ENCODE data around the gene ABLIM2.
A peak's percentile ranks its signal among the peaks of the same experiment; 100 is the strongest.

ABLIM2 gene

DNA sequence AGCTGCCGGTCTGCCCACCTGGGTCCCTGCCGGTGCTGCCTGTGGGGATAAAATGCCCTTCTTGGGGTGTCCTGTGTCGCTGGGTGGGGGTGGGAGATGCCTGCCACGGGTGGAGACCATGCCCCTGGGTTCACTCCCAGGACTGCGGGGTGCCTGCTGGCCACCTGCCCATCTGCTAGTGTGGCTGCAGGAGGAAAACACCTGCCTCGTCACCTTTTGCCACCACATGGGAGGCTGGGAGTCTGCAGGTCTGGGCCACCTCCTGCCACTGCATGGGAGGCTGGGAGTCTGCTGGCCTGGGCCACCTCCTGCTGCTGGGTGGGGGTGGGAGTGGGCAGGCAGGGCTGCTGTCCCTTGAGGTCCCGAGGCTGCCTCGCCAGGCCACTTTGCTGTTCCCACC is 160.2 kb downstream of the ABLIM2 start:
- no peak for FAIRE-seq

DNA sequence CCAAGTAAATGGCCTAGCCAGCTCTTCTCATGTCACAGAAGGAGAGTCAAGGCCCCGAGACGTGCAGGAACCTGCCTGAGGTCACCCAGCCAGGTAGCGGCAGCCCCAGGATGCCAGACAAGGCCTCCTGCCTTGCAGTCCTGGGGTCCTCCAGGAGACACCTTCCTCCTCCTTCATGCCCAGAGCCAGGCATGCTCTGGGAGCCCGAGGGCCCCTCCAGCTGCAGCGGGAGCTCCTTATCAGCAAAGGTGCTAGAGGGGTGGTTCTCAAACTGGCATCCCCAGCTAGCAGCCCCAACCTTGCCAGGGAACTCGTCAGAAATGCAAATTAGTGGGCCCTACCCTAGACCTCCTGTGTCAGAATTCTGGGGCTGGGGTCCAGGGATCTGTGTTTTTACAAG is 162.7 kb downstream of the ABLIM2 start:
- no peak for FAIRE-seq

- no peak for FAIRE-seq
These were observed 163.5 kb downstream of the ABLIM2 start for GRCh38 chr4:7995135-7995534.

- FAIRE-seq: no peak
These were observed 164.9 kb downstream of the ABLIM2 start for GRCh38 chr4:7993671-7994070.

DNA sequence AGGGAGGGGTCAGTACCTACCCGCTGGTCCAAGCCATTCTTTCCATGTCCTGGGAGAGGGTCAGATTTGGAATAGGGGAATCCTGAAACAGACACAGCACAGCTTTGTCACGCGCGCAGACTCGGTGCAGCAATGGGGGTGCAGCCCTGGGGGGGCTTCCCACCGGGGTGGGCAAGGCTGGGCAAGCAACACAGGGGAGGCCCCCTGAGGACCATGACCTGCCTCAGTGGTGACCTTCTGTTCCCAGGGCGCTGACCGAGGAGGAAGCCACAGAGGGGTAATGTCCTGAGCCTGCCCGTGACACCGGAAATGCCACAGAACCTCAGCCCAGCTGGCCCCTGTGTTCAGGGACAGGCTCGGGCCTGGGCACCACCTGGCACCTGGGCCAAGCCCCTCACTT is 165.8 kb downstream of the ABLIM2 start:
- FAIRE-seq: no peak

DNA sequence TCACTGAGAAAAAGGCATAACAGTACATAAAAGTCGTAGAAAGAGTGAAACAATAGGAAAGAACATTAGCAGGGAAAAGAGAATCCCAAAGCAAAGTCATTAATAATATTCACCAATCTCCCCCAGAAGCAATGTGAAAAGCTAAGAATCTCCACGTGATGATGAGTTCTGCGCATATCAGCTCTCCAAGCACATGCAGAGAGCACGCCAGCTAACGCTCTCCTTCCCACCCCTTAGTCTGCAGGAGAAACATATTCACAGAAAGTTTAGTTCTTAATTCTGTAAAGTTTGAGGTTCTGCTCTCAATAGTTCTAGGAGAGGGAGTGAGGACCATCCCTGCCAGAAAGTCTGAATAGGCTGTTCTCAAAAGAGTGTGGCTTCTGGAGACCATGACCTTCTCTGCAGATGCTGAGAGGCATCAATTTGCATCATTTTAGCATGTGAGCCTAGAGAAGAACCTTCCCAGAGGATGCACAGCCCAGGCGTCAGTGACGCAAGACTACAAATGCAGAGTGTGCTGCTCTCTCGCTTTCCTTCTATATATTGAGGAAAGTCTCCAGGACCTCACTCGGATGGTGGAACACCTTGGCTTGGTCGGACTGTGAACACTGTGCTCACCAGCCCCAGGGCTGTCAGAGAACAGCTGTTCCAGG is 167.7 kb downstream of the ABLIM2 start:
- no peak for FAIRE-seq

- FAIRE-seq: no peak
These were observed 169.0 kb downstream of the ABLIM2 start for GRCh38 chr4:7989654-7990053.

DNA sequence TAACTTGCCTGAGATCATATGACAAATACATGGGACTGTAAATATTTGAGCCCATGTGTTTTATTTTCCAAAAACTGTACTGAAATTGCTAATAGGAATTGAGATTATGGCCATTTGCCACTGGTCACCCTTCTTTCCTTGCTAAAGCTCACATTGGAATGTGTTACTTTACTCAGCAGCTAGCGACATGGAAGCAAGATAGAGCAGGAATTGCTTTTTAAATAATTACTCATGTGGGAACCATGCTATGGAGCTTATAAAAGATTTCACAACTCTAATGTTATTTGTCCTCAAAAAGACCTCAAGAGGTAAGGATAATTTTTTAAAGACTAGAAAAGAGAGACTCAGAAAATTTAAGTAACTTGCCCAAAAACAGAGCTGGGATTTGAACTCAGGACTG is 170.2 kb downstream of the ABLIM2 start:
- no peak for FAIRE-seq

DNA sequence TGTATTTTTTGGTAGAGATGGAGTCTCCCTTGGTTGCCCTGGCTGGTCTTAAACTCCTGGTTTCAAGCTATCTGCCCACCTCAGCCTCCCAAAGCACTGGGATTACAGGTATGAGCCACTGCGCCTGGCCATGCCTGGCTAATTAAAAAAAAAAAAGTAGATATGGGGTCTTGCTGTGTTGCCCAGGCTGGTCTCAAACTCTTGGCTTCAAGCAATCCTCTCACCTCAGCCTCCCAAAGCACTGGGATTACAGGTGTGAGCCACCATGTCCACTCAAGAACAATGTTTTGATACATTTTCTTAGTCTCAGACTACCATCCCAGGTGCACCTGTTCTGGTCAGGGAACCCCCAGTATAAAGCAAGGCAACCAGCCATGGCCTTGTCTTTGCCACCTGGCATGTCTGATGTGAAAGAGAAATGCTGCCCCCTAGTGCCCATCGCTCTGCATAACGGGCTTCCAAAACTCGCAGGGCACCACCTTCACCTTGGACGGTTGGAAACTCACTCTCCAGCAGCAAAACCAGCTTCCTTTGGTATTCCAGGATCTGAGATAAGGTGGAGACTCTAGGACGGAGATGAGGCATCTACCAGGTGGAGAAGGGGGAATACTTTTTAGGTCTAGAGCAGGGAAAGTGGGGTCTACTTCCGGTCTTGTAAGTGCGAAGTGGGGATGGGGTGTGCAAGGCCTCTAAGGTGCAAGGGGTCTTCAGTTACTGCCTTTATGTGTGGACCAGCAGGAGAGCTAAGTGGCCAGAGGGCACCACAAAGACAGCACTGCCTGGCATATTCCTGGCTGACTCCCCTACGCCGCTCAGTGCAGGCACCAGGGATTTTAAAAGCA is 171.2 kb downstream of the ABLIM2 start:
- peak; percentile 49 for FAIRE-seq

DNA sequence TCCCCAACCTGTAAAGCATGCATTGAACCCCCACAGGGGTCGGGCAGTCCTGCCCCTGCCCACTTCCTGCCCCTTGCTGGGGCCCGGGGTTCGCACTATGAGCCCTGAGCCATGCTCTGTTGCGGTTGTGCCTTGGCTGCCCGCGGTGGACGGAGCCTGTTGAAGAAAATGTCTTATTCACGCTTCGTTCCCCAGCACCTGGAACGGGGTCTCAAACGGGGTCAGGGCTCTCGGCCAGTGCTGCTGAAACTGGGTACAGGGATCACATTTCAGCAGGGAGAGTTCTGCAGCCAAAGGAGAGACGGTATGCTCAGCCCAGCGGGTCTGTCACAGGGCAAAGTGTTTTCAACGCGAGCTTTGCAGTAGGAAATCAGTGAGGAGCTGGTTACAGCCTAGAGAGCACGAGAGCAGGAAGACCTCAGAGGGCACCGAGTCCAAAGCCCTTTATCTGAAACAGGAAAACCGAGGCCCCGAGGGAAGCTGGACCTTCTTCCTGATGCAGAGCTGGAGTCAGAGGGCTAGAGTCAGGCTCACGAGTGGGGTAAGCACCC is 172.6 kb downstream of the ABLIM2 start:
- no peak for FAIRE-seq

GRCh38 chr4:7985072-7985471 is 173.5 kb downstream of the ABLIM2 start:
- FAIRE-seq: no peak

GRCh38 chr4:7984286-7984925 is 174.2 kb downstream of the ABLIM2 start:
- no peak for FAIRE-seq

GRCh38 chr4:7983296-7983695 is 175.3 kb downstream of the ABLIM2 start:
- no peak for FAIRE-seq

DNA sequence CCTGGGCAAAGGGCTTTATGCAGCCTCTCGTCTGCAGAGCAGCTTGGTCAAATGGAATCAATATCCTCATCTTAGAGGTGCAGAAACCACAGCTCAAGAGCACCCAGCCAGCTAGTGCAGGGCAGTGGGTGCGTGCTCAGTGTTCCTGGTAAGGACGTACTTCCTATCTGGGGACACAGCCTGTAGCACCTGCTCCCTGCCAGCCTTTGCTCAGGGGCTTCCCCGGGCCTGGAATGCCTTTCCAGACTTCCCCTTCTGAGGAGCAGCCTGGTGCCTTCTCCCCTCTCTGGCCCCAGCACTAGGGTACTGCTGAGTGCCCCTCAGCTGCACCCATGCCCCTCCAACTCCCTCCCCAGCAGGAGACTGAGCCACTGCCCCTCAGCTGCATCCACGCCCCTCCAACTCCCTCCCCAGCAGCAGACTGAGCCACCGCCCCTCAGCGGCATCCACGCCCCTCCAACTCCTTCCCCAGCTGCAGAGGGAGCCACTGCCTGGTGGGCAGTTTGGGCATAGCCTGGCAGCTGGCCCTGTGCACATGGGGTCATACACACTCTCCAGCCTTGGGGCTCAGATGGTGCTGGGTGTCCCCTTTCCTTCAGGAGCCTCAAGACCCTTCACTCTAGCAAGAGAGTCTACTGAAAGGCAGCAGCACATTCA is 176.7 kb downstream of the ABLIM2 start:
- no peak for FAIRE-seq

DNA sequence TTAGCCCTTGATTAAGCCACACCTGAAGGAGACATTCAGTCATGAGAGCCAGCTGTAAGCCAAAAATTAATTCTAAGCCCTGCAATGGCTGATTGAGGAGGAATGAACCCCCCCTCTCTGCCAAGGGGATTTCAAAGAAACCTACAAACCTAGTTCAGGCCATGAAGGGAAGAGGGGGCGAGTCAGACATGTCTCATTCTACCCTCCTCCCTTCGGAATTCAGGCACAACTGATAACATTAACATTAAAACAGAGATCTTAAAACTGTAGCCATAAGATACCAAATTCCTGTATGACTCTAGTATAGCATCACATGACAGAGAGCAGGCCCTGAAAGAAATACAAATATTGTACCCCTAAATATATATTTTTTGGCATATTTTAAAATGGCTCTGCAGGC is 178.6 kb downstream of the ABLIM2 start:
- FAIRE-seq: no peak

GRCh38 chr4:7979652-7979968 is 179.0 kb downstream of the ABLIM2 start:
- FAIRE-seq: no peak

- no peak for FAIRE-seq
These were observed 179.5 kb downstream of the ABLIM2 start for GRCh38 chr4:7978907-7979651.

DNA sequence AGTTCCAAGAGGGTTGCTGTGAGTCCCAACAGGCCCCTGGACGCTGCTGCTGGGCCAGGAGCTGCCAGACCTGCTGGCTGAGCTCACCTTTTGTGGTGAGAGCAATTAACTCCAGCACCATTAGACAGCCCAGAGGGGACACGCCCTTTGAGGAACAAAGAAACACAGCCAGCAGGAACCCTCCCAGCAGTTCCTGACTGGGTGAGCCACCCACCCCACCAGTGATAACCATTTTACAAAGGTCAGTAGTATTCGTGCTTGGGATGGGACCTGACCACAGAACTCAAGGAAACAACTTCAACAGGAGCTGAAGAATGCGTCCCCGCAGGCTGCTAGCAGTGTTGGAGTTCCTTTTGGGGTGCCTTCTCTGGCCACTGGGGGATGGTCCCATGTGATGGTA is 180.1 kb downstream of the ABLIM2 start:
- FAIRE-seq: no peak

GRCh38 chr4:7976634-7977033 is 182.0 kb downstream of the ABLIM2 start:
- FAIRE-seq: no peak

- no peak for FAIRE-seq
These were observed 182.6 kb downstream of the ABLIM2 start for GRCh38 chr4:7976025-7976424.

- FAIRE-seq: no peak
These were observed 184.2 kb downstream of the ABLIM2 start for GRCh38 chr4:7974425-7974824.

DNA sequence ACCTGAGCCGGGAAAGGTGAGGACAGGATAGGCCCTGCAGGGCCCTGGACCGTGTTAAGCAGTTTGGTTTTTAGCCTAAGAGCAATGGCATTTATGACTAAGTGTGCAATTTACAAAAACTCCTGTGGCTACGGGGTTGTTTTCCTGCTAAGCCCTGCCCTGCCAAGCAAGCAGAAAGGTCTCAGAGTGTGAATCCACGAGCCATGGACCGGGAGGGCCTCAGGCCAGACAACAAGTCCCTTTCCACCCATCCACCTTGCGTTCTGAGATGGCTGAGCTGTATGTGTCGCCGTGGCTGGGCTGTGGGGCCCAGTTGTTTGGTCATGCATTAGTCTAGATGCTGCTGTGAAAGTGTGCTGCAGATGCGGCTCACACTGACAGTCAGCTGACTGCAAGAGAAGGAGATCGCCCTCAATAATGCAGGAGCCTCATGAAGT is 185.1 kb downstream of the ABLIM2 start:
- FAIRE-seq: no peak
